Activated naive CD8-positive, alpha-beta T cell (primary cell): ENCODE data around the gene NALCN.

Source experiments
- H3K27ac Mint-ChIP-seq: one replicate; pipeline ENCODE4 v1.8.0; 2021; ENCODE audit warnings: mixed read lengths
- H3K27me3 Mint-ChIP-seq: one replicate; pipeline ENCODE4 v1.8.0; 2021; ENCODE audit warnings: mixed read lengths
- H3K36me3 Mint-ChIP-seq: one replicate; pipeline ENCODE4 v1.8.0; 2021; ENCODE audit warnings: mixed read lengths
- H3K4me1 Mint-ChIP-seq: one replicate; pipeline ENCODE4 v1.8.0; 2021; ENCODE audit warnings: low read depth, mixed read lengths
- H3K4me3 Mint-ChIP-seq: one replicate; pipeline ENCODE4 v1.8.0; 2021; ENCODE audit warnings: mild to moderate bottlenecking, mixed read lengths
- H3K9me3 Mint-ChIP-seq: one replicate; pipeline ENCODE4 v1.8.0; 2021; ENCODE audit warnings: low read depth, mixed read lengths

The NALCN gene

DNA sequence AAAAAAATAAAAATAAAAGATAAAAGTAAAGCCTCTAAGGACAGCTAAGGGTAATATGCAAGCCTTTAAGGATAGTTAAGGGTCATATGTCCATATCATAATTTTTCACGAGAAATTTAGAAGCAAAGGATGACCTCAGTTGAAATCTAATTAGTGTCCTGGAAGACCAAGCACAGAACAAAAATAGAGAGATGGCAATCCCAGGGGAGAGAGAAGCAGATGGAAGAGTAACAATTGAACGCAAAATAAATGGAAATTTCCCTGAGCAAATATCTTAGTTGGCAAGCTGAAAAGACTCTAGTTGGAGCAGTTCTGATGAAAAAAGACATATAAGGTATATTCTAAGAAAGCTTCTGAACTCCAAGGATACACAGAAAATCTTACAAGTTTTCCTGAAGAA, 275.4 kb downstream of the NALCN start:
- no peaks in the 10 kb centered on the region for H3K9me3 Mint-ChIP-seq
- peaks cover 14% of the 10 kb centered on the region for H3K27me3 Mint-ChIP-seq
- no peak overlapping the region for H3K4me3 Mint-ChIP-seq
- H3K27ac Mint-ChIP-seq = no peak overlapping the region
- H3K36me3 Mint-ChIP-seq = no peaks in the 10 kb centered on the region
- H3K4me1 Mint-ChIP-seq = no peaks in the 10 kb centered on the region

DNA sequence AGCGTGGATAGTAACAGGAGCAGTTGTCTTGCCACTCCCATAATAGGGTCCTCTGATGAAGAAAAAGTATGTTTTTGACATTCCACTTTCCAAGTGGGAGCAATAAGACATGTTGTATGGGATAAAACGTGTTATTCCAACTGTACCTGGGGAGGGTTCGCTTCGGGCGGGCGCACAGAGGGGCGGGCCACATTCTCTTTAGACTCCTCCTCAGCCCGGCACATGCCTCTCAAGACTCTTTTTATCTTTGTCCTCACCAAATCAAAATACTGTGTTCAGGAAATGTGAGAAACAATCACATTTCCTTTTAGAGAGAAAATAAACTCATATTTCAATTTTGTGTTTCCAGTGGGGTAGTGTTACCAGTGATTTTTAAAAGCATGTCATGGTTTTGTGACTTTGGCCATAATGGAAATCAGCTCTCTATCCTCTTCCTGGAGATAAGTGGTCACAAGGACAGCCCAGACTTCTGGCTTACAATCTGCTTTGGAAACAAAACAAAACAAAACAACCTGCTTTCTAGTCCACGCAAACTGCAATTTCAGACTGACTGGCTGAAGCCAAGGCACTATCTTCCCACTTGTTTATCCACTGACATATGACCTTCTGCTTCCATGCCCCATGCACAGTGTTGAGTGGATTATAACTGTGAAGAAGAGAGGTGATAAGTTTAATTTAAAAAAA, 276.1 kb downstream of the NALCN start:
- Mint-ChIP-seq H3K36me3 (no peaks in the 10 kb centered on the region), H3K4me1 (no peaks in the 10 kb centered on the region), H3K27me3 (peaks cover 17% of the 10 kb centered on the region), H3K27ac (no peak overlapping the region), H3K9me3 (no peaks in the 10 kb centered on the region), H3K4me3 (no peak overlapping the region)

DNA sequence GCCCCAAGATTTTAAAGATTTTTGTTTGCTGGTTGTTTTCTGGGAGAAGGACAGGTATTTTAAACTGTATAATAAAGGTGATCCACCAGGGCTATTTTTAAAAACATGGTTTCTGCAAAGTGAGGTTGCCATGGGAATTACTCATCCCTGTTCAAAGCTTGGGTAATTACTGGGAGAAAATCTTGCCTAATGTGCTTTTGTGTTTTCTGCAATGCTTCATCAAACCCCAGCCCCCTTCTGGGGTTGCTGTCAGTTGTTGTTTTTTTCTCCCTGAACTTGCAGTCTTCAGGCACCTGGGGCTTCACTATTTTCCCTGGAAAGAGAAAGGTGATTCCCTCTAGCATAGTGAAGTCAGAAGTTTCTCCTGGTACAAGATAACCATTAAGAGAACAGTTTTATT, 277.2 kb downstream of the NALCN start:
- H3K36me3 Mint-ChIP-seq = no peaks in the 10 kb centered on the region
- H3K4me1 Mint-ChIP-seq = no peaks in the 10 kb centered on the region
- no peaks in the 10 kb centered on the region for H3K9me3 Mint-ChIP-seq
- H3K27ac Mint-ChIP-seq = no peak overlapping the region
- H3K4me3 Mint-ChIP-seq = no peak overlapping the region
- H3K27me3 Mint-ChIP-seq = peaks cover 17% of the 10 kb centered on the region

DNA sequence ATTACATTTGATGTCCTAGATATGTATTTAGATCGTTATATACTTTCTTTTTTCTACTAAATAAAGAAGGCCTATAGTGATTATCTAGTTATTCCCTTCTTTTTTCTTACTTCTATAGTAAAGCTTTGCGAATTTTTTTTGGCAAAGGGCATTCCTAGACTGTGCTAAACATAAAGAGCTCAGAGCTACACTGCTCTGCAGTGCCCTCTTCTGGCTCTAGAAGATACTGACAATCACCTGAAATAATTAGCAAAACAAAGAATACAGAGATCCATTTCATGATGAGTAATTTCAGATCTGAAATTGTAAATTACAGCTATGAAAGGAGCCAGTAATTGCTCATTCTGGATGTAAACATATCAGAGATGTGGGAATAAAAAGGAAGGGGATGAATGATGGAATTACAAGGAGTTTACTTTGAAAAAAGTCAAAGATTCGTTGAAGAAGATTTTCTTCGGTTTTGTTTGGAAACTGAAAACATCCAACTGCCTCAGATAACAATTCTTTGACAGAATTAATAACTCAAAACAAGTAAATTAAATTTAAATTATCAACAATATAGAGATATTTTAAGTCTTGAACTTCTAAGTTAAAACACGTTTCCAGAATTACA, 288.5 kb downstream of the NALCN start:
- peaks cover 7% of the 10 kb centered on the region for H3K27me3 Mint-ChIP-seq
- no peaks in the 10 kb centered on the region for H3K36me3 Mint-ChIP-seq
- H3K4me1 Mint-ChIP-seq = no peaks in the 10 kb centered on the region
- no peaks in the 10 kb centered on the region for H3K9me3 Mint-ChIP-seq
- H3K4me3 Mint-ChIP-seq = no peak overlapping the region
- no peak overlapping the region for H3K27ac Mint-ChIP-seq

DNA sequence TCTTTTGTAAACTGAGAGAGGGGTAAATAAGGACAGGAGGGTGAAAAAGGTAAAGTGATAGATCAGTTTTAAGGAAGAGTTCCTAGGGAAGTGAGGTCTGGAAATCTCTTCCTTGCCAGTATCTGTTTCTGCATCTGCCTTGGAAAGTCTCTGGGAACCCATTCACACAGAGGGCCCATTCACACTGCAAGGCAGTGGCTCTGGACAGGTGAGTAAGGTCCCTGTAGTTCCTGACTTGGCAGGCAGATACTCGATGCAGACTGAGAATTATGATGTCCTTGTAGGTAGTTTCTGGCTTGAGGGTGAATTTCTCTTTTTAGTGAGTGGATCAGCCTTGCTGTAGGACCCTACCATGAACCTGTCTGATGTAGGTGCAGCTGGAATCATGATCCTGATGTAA, 293.3 kb downstream of the NALCN start:
- no peaks in the 10 kb centered on the region for H3K9me3 Mint-ChIP-seq
- H3K27ac Mint-ChIP-seq = no peak overlapping the region
- H3K36me3 Mint-ChIP-seq = no peaks in the 10 kb centered on the region
- no peak overlapping the region for H3K4me3 Mint-ChIP-seq
- no peaks in the 10 kb centered on the region for H3K27me3 Mint-ChIP-seq
- H3K4me1 Mint-ChIP-seq = no peaks in the 10 kb centered on the region

DNA sequence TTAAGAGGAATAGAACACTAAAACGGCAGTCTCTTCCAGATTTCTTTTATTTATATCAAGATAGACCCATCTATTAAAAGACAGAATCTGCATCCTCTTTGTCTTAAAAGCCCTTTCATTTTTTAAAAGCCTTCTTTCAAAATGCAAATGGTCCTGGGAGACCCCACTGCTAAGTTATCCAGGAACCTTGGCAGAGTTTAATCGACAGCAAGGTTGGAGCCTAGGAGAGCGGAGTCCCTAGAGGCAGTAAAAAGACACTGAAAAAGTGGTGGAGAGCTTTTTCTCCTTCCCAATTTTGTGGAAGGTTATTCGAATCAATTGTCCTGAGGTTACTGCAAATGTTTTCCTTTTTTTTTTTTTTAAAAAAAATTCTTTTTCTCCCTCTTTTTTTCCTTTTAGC, 294.7 kb downstream of the NALCN start:
- Mint-ChIP-seq H3K9me3 (no peaks in the 10 kb centered on the region), H3K4me1 (no peaks in the 10 kb centered on the region), H3K4me3 (no peak overlapping the region), H3K27ac (no peak overlapping the region), H3K27me3 (no peaks in the 10 kb centered on the region), H3K36me3 (no peaks in the 10 kb centered on the region)

DNA sequence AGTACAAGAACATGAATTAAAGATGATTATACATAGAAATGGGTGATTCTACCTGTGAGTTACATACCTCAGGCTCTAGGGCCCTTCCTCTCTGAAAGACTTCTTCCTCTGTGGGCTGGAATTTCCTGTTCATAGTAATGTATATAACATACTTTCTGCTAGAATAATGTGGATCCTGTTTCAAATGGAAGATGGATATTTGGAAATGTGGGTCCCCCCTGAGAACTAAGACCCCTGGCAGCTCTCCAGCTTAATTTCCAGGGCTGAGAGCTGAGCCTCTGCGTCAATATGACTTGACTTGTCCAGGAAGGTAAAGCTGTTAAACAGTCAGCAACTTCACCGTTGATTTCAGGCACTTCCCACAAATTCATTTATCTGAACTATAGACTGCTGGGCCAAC, 296.3 kb downstream of the NALCN start:
- H3K9me3 Mint-ChIP-seq = no peaks in the 10 kb centered on the region
- no peaks in the 10 kb centered on the region for H3K36me3 Mint-ChIP-seq
- no peak overlapping the region for H3K27ac Mint-ChIP-seq
- H3K27me3 Mint-ChIP-seq = no peaks in the 10 kb centered on the region
- H3K4me3 Mint-ChIP-seq = no peak overlapping the region
- no peaks in the 10 kb centered on the region for H3K4me1 Mint-ChIP-seq

DNA sequence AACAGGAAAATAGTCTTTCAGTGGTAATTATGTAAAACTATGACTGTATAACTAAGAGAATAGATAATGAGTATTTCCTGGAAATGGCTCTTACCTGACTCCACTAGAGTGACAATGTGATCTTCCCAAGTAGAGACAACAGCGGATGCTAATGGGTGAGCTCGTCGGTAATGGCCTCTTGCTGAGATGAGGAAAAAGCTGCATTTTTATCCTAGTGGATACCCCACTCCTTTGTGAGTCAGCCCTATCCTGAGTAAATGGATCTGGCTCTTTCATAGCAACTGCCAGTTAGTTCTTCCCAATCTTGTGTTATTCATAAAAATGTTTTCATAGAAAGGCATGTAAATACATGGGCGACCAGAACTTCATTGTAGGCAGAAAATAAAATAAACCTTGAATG, 299.5 kb downstream of the NALCN start:
- H3K36me3 Mint-ChIP-seq = no peaks in the 10 kb centered on the region
- H3K4me1 Mint-ChIP-seq = no peaks in the 10 kb centered on the region
- no peaks in the 10 kb centered on the region for H3K27me3 Mint-ChIP-seq
- no peaks in the 10 kb centered on the region for H3K9me3 Mint-ChIP-seq
- no peak overlapping the region for H3K4me3 Mint-ChIP-seq
- H3K27ac Mint-ChIP-seq = no peak overlapping the region

DNA sequence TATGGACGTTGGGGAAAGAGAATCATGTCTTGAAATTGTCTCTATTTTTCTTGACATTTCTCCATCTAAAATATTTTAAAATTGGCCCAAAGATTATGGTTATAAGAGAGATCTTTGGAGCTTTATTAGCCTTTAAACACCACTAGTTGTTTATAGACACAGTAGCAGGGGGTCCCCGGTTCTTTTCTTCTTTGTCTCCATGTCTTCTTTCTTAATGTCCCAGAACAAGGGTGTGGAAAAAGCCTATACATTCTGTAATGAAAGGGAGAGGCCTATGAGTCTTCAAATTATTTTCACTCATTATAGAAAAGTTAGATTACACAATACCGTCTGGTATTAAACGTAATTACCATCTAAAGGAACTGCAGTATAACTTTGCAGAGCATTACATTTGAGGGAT, 300.0 kb downstream of the NALCN start:
- Mint-ChIP-seq H3K36me3 (no peaks in the 10 kb centered on the region), H3K27ac (no peak overlapping the region), H3K4me3 (no peak overlapping the region), H3K27me3 (no peaks in the 10 kb centered on the region), H3K9me3 (no peaks in the 10 kb centered on the region), H3K4me1 (no peaks in the 10 kb centered on the region)

DNA sequence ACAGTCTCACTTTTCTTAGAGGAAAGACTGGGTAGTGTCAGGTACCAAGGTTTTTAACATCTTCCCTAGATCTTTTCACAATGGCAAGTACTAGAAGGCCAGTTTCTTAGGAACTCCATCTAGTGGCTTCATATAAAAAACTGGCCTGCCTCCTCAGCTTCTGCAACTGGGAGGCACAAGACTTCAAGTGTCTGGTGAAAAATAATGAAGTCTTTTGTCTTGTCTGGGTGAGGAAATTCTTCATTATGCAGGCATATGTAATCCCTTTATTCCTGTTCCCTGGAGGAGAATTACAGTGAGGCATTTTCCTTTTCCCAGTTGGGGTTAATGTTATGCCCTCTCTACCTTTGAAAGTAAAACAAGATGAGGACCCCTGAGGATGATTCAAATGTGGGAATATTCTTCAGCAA, 300.5 kb downstream of the NALCN start:
- Mint-ChIP-seq H3K9me3 (no peaks in the 10 kb centered on the region), H3K27ac (no peak overlapping the region), H3K4me3 (no peak overlapping the region), H3K36me3 (no peaks in the 10 kb centered on the region), H3K4me1 (no peaks in the 10 kb centered on the region), H3K27me3 (no peaks in the 10 kb centered on the region)

DNA sequence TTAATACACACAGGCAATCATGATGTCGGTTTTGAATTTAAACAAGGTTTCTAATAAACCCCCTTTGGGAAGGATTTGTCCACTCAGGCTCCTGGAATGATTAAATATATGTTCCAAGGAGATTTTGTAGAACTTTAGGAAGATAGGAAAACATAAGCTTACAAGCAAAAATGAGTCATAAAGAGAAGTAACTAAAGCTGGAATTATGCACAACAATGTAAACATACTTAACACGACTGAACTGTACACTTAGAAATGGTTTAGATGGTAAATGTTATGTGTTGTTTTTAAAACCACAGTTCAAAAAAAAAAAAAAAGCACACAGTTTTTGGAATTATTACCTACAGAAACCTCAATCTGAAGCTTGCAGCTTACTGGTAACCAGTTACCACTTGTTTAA, 304.4 kb downstream of the NALCN start:
- Mint-ChIP-seq H3K27me3 (peaks cover 1% of the 10 kb centered on the region), H3K36me3 (no peaks in the 10 kb centered on the region), H3K9me3 (no peaks in the 10 kb centered on the region), H3K27ac (no peak overlapping the region), H3K4me1 (no peaks in the 10 kb centered on the region), H3K4me3 (no peak overlapping the region)

DNA sequence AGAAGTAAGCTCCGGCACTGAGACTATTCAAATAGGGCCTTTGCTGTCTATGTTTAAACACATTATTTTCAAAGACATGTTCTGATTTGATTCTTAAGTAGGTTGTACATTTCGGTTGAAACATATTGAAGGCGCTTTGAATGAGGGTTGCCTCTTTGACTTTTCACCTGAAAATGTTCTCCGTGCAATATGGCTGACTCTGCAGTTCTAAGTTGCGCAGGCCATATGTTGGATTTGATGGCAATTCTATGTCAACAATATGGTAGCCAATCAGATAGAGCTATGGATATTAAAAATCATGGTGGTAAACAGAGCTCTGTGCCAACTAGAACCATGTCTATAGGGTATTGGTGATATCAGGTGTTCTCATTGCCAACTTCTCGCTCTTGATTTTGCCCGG, 307.3 kb downstream of the NALCN start:
- H3K27me3 Mint-ChIP-seq = peaks cover 7% of the 10 kb centered on the region
- no peaks in the 10 kb centered on the region for H3K9me3 Mint-ChIP-seq
- no peaks in the 10 kb centered on the region for H3K36me3 Mint-ChIP-seq
- H3K27ac Mint-ChIP-seq = no peak overlapping the region
- no peak overlapping the region for H3K4me3 Mint-ChIP-seq
- H3K4me1 Mint-ChIP-seq = no peaks in the 10 kb centered on the region

DNA sequence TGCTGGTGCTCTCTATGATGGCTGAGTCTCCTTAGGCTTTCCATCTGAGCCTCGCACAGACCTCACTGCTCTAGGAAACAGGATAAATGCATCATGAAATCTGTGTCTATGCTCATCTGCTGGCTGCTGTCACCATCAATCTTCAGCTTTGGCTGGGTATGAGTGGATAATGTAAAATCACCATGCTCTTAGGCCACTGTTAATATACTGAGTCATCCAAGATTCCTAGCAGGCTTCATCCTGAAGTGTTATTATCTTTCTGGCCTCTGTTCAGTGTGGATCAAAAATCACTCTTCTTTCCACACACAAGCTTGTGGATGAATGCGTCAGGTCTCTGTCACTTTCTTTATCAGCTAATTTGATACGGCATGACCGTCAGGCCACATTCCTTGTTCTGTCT, 317.4 kb downstream of the NALCN start:
- no peaks in the 10 kb centered on the region for H3K9me3 Mint-ChIP-seq
- peaks cover 4% of the 10 kb centered on the region for H3K27me3 Mint-ChIP-seq
- no peak overlapping the region for H3K27ac Mint-ChIP-seq
- no peak overlapping the region for H3K4me3 Mint-ChIP-seq
- H3K4me1 Mint-ChIP-seq = no peaks in the 10 kb centered on the region
- no peaks in the 10 kb centered on the region for H3K36me3 Mint-ChIP-seq

DNA sequence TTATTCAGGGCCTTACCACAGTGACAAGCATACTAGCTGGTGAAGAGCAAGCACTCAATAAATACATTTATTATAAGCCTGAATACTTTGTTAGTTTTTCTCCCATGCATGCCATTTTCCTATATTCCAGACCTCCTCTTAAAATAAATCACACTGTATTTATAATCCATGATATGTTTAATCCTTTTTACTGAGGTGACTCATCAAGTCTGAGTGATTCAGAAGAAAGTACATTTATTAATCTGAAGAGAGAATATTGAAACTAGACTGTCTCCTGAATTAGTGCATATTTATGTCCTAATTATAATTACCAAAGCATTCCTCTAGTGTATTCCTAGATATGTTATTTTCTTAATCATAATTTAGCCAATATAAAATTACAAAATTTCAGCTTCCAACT, 323.3 kb downstream of the NALCN start:
- Mint-ChIP-seq H3K9me3 (no peaks in the 10 kb centered on the region), H3K36me3 (no peaks in the 10 kb centered on the region), H3K27ac (no peak overlapping the region), H3K27me3 (peaks cover 9% of the 10 kb centered on the region), H3K4me1 (no peaks in the 10 kb centered on the region), H3K4me3 (no peak overlapping the region)

DNA sequence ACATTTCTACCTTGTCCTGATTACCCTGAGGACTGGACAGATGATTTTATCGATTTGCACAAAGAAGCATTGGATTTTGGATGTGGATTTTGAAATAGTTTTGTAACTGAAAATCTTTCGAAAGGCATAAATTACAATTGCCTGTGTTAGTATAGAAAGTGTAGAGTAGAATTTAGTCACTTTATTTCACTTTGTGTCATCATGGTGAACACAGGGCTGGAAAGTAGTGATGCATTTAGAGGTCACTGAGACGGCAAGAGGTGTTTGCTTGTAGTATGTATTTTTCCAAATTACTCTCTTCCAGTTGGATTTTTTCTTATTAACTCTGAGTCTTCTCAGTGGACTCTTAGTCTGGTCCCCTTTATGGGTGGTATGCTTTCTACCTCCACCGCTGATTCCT, 326.0 kb downstream of the NALCN start:
- Mint-ChIP-seq H3K4me3 (no peak overlapping the region), H3K4me1 (no peaks in the 10 kb centered on the region), H3K27ac (no peak overlapping the region), H3K36me3 (no peaks in the 10 kb centered on the region), H3K27me3 (peaks cover 9% of the 10 kb centered on the region), H3K9me3 (no peaks in the 10 kb centered on the region)

DNA sequence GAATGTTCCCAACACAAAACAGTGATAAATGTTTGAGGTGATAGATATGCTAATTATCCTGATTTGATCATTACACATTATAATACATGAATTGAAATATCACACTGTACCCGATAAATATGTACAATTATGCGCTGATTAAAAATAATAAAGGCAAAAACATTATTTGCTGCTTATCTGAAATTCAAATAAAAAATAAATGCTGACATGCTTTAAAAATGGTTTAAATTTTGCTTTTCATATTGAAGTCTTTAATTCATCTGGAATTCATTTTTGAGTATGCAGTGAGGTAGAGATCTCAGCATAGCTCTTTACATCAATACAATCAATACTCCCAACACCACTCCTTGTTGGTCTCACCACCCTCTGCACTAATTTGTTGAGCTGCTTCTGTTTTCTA, 330.8 kb downstream of the NALCN start:
- Mint-ChIP-seq H3K36me3 (no peaks in the 10 kb centered on the region), H3K27me3 (peaks cover 8% of the 10 kb centered on the region), H3K27ac (no peak overlapping the region), H3K4me3 (no peak overlapping the region), H3K9me3 (no peaks in the 10 kb centered on the region), H3K4me1 (no peaks in the 10 kb centered on the region)
